ENCODE measurements around the gene DHX36.
A peak's percentile ranks its signal among the peaks of the same experiment; 100 is the strongest.

DHX36 gene

GRCh38 chr3:154285221-154285620 is 39.1 kb downstream of the DHX36 start:
- no peak for DNase-seq

- DNase-seq: no peak
Measured at GRCh38 chr3:154280161-154280560, 44.1 kb downstream of the DHX36 start.

GRCh38 chr3:154275965-154276364 is 48.3 kb downstream of the DHX36 start:
- no peak for DNase-seq

- no peak for DNase-seq
Measured at GRCh38 chr3:154275292-154275691, 49.0 kb downstream of the DHX36 start.

GRCh38 chr3:154274348-154274747 is 49.9 kb downstream of the DHX36 start:
- no peak for DNase-seq

- DNase-seq: no peak
Measured at GRCh38 chr3:154273381-154273780, 50.9 kb downstream of the DHX36 start.

- DNase-seq: no peak
Measured at GRCh38 chr3:154254527-154254926, 69.8 kb downstream of the DHX36 start.

- DNase-seq: peak; percentile 77 to 81
Measured at GRCh38 chr3:154252759-154253638, 71.3 kb downstream of the DHX36 start.

GRCh38 chr3:154251610-154252009 is 72.7 kb downstream of the DHX36 start:
- DNase-seq: no peak

- DNase-seq: no peak
Measured at GRCh38 chr3:154250291-154250690, 74.0 kb downstream of the DHX36 start.

- no peak for DNase-seq
Measured at GRCh38 chr3:154247806-154248415, 76.4 kb downstream of the DHX36 start.

GRCh38 chr3:154244644-154245043 is 79.6 kb downstream of the DHX36 start:
- no peak for DNase-seq

- DNase-seq: no peak
Measured at GRCh38 chr3:154243353-154243752, 80.9 kb downstream of the DHX36 start.

- no peak for DNase-seq
Measured at GRCh38 chr3:154242766-154243165, 81.5 kb downstream of the DHX36 start.

- DNase-seq: no peak
Measured at GRCh38 chr3:154241496-154241895, 82.8 kb downstream of the DHX36 start.

- no peak for DNase-seq
Measured at GRCh38 chr3:154240235-154240634, 84.1 kb downstream of the DHX36 start.

- no peak for DNase-seq
Measured at GRCh38 chr3:154236331-154236730, 88.0 kb downstream of the DHX36 start.

GRCh38 chr3:154235330-154235729 is 89.0 kb downstream of the DHX36 start:
- no peak for DNase-seq

GRCh38 chr3:154229217-154229590 is 95.1 kb downstream of the DHX36 start:
- DNase-seq: no peak

- no peak for DNase-seq
Measured at GRCh38 chr3:154228561-154229216, 95.6 kb downstream of the DHX36 start.

GRCh38 chr3:154227531-154227930 is 96.8 kb downstream of the DHX36 start:
- no peak for DNase-seq

GRCh38 chr3:154225536-154225935 is 98.8 kb downstream of the DHX36 start:
- no peak for DNase-seq

GRCh38 chr3:154224866-154225265 is 99.4 kb downstream of the DHX36 start:
- no peak for DNase-seq

GRCh38 chr3:154224366-154224765 is 99.9 kb downstream of the DHX36 start:
- DNase-seq: no peak

All from stimulated activated CD4-positive, alpha-beta T cell treated with anti-CD3 and anti-CD28 coated beads, Interleukin-2, amount 100 ng/mL, for 24 hours (primary cell).